ENCODE results near the gene MEOX1.

GRCh38 chr17:43706235-43706634 is 44.5 kb upstream of the MEOX1 start:
- TF ChIP-seq CTCF (IDR thresholded peaks at IDR 0.05): no peak
- TF ChIP-seq POLR2A (IDR thresholded peaks at IDR 0.05): no peak
- TF ChIP-seq POLR2AphosphoS5 (IDR thresholded peaks at IDR 0.05): no peak
- TF ChIP-seq EP300 (IDR thresholded peaks at IDR 0.05; ENCODE audit: low read depth): no peak
